ENCODE data around the gene SYTL3.
"Not testable (repeated sequence)": the region's sequence is repeated elsewhere in the genome, so short reads cannot be mapped to it uniquely, and the experiment has no call there.

Gene SYTL3

GRCh38 chr6:158654960-158655489 is 5.2 kb downstream of the SYTL3 start:
- Histone ChIP-seq H3K9ac (no peak overlapping the region), H3K4me1 (peaks cover 14% of the 10 kb centered on the region), H3K9me3 (ENCODE audit: control insufficient read depth, low read length) (no peaks in the 10 kb centered on the region), H3K27me3 (ENCODE audit: control insufficient read depth, insufficient read depth, low read length) (no peaks in the 10 kb centered on the region), H3K4me2 (ENCODE audit: low read length) (peak overlapping the region; percentile 37), H2AFZ (peak overlapping the region; percentile 69), H3K4me3 (ENCODE audit: low read depth, low read length) (no peak overlapping the region), H3K36me3 (ENCODE audit: control insufficient read depth, insufficient read depth, low read length) (no peaks in the 10 kb centered on the region), H3K27ac (peak overlapping the region; percentile 42), H3K79me2 (no peaks in the 10 kb centered on the region)
- TF ChIP-seq, protein P1, sequence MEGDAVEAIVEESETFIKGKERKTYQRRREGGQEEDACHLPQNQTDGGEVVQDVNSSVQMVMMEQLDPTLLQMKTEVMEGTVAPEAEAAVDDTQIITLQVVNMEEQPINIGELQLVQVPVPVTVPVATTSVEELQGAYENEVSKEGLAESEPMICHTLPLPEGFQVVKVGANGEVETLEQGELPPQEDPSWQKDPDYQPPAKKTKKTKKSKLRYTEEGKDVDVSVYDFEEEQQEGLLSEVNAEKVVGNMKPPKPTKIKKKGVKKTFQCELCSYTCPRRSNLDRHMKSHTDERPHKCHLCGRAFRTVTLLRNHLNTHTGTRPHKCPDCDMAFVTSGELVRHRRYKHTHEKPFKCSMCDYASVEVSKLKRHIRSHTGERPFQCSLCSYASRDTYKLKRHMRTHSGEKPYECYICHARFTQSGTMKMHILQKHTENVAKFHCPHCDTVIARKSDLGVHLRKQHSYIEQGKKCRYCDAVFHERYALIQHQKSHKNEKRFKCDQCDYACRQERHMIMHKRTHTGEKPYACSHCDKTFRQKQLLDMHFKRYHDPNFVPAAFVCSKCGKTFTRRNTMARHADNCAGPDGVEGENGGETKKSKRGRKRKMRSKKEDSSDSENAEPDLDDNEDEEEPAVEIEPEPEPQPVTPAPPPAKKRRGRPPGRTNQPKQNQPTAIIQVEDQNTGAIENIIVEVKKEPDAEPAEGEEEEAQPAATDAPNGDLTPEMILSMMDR (IDR thresholded peaks at IDR 0.05) = peak; percentile 16

DNA sequence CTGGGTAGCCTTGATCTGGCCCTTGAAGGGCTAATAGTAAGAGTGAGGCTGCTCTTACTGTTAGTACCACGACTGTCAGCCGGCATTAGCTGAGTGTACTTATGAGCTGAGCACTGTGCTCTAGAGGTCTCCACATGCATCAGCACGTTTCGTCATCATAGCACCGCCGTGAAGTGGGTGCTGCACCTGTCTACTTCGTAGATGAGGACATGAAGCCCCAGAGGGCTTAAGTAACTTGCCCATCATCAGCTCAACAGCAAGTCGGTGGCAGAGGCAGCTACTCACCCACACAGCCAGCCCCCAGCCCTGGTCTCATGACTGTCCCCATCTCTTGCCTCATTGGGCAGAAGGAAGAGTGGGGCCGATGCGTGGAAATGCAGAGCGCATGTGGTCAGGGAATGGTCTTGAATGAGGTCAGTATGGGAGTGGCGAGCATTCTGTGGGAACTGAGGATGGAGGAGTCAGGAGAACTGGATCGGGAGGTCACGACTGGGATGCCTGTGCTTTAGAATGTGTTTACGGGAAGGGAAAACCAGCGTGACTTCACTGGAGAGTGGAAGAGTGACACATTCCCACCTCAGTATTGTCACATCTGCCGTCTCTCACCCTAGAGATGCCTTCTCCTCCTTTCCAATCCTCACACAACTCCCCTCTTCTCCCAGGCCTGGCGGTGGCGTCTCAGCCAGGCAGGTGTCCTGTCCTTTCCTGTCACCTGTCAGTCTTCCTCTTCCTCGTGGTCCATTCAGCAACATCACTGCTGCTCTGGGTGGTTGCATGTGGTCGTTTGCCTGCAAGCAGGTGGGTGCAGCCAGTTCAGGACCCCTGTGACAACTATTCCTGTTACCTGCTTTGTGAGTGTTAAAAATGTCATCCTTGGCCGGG is 6.0 kb downstream of the SYTL3 start:
- H3K9ac ChIP-seq = no peak overlapping the region
- no peak overlapping the region for H3K4me3 ChIP-seq (ENCODE audit: low read depth, low read length)
- H3K36me3 ChIP-seq (ENCODE audit: control insufficient read depth, insufficient read depth, low read length) = no peaks in the 10 kb centered on the region
- peak overlapping the region; percentile 42 for H3K27ac ChIP-seq
- H3K79me2 ChIP-seq = no peaks in the 10 kb centered on the region
- H3K4me1 ChIP-seq = peaks cover 14% of the 10 kb centered on the region
- peak overlapping the region; percentile 37 for H3K4me2 ChIP-seq (ENCODE audit: low read length)
- H3K27me3 ChIP-seq (ENCODE audit: control insufficient read depth, insufficient read depth, low read length) = no peaks in the 10 kb centered on the region
- H3K9me3 ChIP-seq (ENCODE audit: control insufficient read depth, low read length) = no peaks in the 10 kb centered on the region
- H2AFZ ChIP-seq = peak overlapping the region; percentile 69
- TF ChIP-seq, protein P1 (IDR thresholded peaks at IDR 0.05) = no peak

GRCh38 chr6:158656986-158657385 is 7.1 kb downstream of the SYTL3 start:
- H3K4me2 ChIP-seq (ENCODE audit: low read length); H3K9ac ChIP-seq; H2AFZ ChIP-seq; H3K9me3 ChIP-seq (ENCODE audit: control insufficient read depth, low read length); H3K4me3 ChIP-seq (ENCODE audit: low read depth, low read length); H3K36me3 ChIP-seq (ENCODE audit: control insufficient read depth, insufficient read depth, low read length); H3K27ac ChIP-seq; H3K27me3 ChIP-seq (ENCODE audit: control insufficient read depth, insufficient read depth, low read length); H3K79me2 ChIP-seq: not testable (repeated sequence)
- peaks cover 14% of the 10 kb centered on the region for H3K4me1 ChIP-seq

DNA sequence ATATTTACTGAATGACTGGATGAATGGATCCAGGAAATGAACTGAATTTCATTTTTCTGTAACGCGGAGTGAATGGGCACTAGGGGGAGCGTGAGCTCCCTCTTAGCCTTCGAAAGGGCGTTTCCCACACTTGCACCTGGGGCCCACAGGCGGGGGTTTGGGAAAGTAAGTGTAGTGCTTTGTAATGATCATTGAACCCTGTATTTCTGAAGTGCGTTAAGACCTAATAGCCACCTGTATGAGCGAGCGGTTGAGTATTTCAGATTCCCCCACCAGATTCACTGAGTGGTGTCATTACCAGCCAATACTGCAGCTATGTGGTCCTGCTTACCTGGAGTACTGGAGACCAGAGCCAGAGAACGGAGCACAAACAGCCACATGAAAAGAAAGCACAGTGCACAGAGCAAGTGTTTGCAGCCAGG is 10.5 kb downstream of the SYTL3 start:
- TF ChIP-seq, protein P1 (IDR thresholded peaks at IDR 0.05) = peak; percentile 72
- H3K4me1 ChIP-seq = peaks cover 21% of the 10 kb centered on the region
- H3K27ac ChIP-seq = no peak overlapping the region
- H3K79me2 ChIP-seq = no peaks in the 10 kb centered on the region
- H3K9ac ChIP-seq = no peak overlapping the region
- H3K27me3 ChIP-seq (ENCODE audit: control insufficient read depth, insufficient read depth, low read length) = no peaks in the 10 kb centered on the region
- H3K36me3 ChIP-seq (ENCODE audit: control insufficient read depth, insufficient read depth, low read length) = no peaks in the 10 kb centered on the region
- H3K4me2 ChIP-seq (ENCODE audit: low read length) = no peak overlapping the region
- no peak overlapping the region for H2AFZ ChIP-seq
- H3K4me3 ChIP-seq (ENCODE audit: low read depth, low read length) = no peak overlapping the region
- H3K9me3 ChIP-seq (ENCODE audit: control insufficient read depth, low read length) = no peaks in the 10 kb centered on the region

DNA sequence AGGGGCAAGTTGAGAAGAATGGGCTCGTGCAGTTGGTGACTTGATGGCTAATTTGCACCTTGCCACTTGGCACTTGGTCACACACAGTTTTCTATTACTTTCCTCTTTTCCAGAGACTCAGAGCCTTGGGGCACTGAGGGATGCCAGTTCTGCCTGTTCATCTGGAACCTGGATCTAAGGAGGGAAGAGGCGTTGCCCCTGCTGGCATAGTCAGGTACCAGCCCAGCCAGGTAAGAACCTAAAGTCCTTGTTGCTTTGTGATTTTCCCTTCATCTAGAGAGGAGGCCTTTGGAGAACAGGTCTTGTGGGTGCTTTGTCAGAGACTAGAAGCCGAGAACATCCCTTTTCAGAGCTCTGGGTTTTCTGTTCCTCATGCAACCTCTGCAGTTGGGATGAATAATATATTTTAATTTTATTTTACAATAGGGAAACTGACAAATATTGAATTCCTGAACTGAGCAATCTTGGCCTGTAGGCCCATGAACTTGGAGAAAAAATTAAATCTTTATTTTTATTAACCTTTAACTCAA is 11.4 kb downstream of the SYTL3 start:
- H3K4me2 ChIP-seq (ENCODE audit: low read length) = no peak overlapping the region
- H2AFZ ChIP-seq = no peak overlapping the region
- no peaks in the 10 kb centered on the region for H3K36me3 ChIP-seq (ENCODE audit: control insufficient read depth, insufficient read depth, low read length)
- no peaks in the 10 kb centered on the region for H3K79me2 ChIP-seq
- peaks cover 15% of the 10 kb centered on the region for H3K4me1 ChIP-seq
- H3K27ac ChIP-seq = no peak overlapping the region
- H3K27me3 ChIP-seq (ENCODE audit: control insufficient read depth, insufficient read depth, low read length) = no peaks in the 10 kb centered on the region
- no peaks in the 10 kb centered on the region for H3K9me3 ChIP-seq (ENCODE audit: control insufficient read depth, low read length)
- H3K4me3 ChIP-seq (ENCODE audit: low read depth, low read length) = no peak overlapping the region
- H3K9ac ChIP-seq = no peak overlapping the region
- TF ChIP-seq, protein P1 (IDR thresholded peaks at IDR 0.05) = peak; percentile 16
